CD8-positive, alpha-beta memory T cell (primary cell): ENCODE measurements around the gene PFN1. TPM values are rescaled to one million over a fixed set of nuclear protein-coding genes. Genes with fewer than 3 reads are reported as not detected.

Source experiments
- CTCF ChIA-PET: fragments of 350-600 bp; sonication (Branson Sonifier 250); formaldehyde crosslinking; loops from one replicate; lab custom pipeline; 2021; ENCODE audit warnings: antibody characterized with exemption; lab: Charles Lee
- POLR2A ChIA-PET: fragments of 350-600 bp; sonication (Branson Sonifier 250); formaldehyde crosslinking; loops from one replicate; lab custom pipeline; 2021; ENCODE audit warnings: antibody characterized with exemption; lab: Charles Lee
- DNase-seq, 5 donors: peaks; one replicate each; pipeline versions ENCODE4 v3.0.0 to v3.0.0-alpha.2; 2020 to 2022; ENCODE audit warnings: mixed read lengths in 1 of 5
- H3K27ac ChIP-seq: one replicate; pipeline ENCODE4 v1.7.0; 2013; ENCODE audit warnings: low read depth, mild to moderate bottlenecking, low read length, moderate library complexity
- H3K27me3 ChIP-seq: 2 replicates; pipeline ENCODE4 v1.7.0; 2013; ENCODE audit warnings: low read length, mild to moderate bottlenecking; ENCODE audit not compliant: insufficient read depth, poor library complexity, severe bottlenecking
- H3K36me3 ChIP-seq: 2 replicates; pipeline ENCODE4 v1.7.0; 2013; ENCODE audit warnings: mild to moderate bottlenecking, low read length, moderate library complexity; ENCODE audit not compliant: insufficient read depth
- H3K4me1 ChIP-seq: 2 replicates; pipeline ENCODE4 v1.7.0; 2013; ENCODE audit warnings: mild to moderate bottlenecking, low read length, moderate library complexity; ENCODE audit not compliant: insufficient read depth
- H3K4me3 ChIP-seq: 2 replicates; pipeline ENCODE4 v1.7.0; 2013; ENCODE audit warnings: mild to moderate bottlenecking, low read length
- H3K9me3 ChIP-seq: 2 replicates; pipeline ENCODE4 v1.7.0; 2013; ENCODE audit warnings: mild to moderate bottlenecking, low read length
- H3K27ac Mint-ChIP-seq, 8 donors: one replicate each; pipeline ENCODE4 v1.8.0; 2020 to 2021; ENCODE audit warnings: mixed read lengths in 8 of 8, mild to moderate bottlenecking in 6 of 8, inconsistent platforms in 3 of 8, moderate library complexity in 3 of 8
- H3K27me3 Mint-ChIP-seq, 2 donors: one replicate each; pipeline ENCODE4 v1.8.0; 2020 to 2021; ENCODE audit warnings: mixed read lengths in 2 of 2, mild to moderate bottlenecking in 1 of 2, moderate library complexity in 1 of 2
- H3K36me3 Mint-ChIP-seq, 3 donors: one replicate each; pipeline ENCODE4 v1.8.0; 2020 to 2021; ENCODE audit warnings: mixed read lengths in 3 of 3, inconsistent platforms in 1 of 3, mild to moderate bottlenecking in 1 of 3
- H3K4me1 Mint-ChIP-seq, 3 donors: one replicate each; pipeline ENCODE4 v1.8.0; 2020 to 2021; ENCODE audit warnings: mixed read lengths in 3 of 3, inconsistent platforms in 1 of 3, mild to moderate bottlenecking in 1 of 3
- H3K4me3 Mint-ChIP-seq, 7 donors: one replicate each; pipeline ENCODE4 v1.8.0; 2020 to 2021; ENCODE audit warnings: mixed read lengths in 7 of 7, mild to moderate bottlenecking in 6 of 7, moderate library complexity in 4 of 7, inconsistent platforms in 2 of 7
- H3K9me3 Mint-ChIP-seq, 5 donors: one replicate each; pipeline ENCODE4 v1.8.0; 2020 to 2022; ENCODE audit warnings: mixed read lengths in 5 of 5, mild to moderate bottlenecking in 3 of 5, moderate library complexity in 2 of 5, inconsistent platforms in 1 of 5
- polyA plus RNA-seq: library from polyadenylated mRNA; unstranded; fragments of 300-500 nt; fragmentation: Illumina TruSeq; gene quantifications from one replicate; pipeline ENCODE4 v1.2.3, GENCODE V29; 2021
- total RNA-seq, 2 experiments: library from RNA; stranded (reverse); gene quantifications; one replicate each; pipeline ENCODE4 v1.2.3, GENCODE V29; 2021

PFN1 gene
- total and polyA plus RNA-seq, 3 experiments from 2014 or later = 1,826 to 2,601 (median 1,841) TPM

DNA sequence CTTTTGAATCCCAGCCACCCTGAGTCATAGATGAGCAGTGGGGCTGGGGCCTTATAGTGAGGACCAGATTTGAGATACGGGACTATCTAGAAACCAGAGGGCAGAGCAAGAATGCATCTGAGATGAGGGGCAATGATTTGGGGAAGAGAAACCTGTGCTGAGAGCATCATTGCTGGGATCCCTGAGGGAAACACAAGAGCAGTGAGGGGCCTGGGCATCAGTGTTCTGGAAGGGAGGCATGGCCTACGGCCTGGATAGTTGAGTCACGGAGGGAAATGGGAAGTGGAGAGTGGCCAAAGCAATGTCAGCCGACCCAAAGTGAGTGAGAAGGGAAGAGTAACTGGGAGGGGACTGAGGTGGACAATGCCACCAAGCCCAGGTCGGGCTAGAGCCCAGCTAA lies 34.0 kb upstream of the PFN1 start:
- Mint-ChIP-seq H3K36me3 (peaks cover 5 to 72% (median 12%) of the 10 kb centered on the region in 3 donors), H3K9me3 (no peaks in the 10 kb centered on the region), H3K4me1 (peaks cover 20 to 33% (median 29%) of the 10 kb centered on the region in 3 donors), H3K27ac (peak overlapping the region in 2 of 8 donors; percentile 12 to 47), H3K27me3 (no peaks in the 10 kb centered on the region), H3K4me3 (no peak overlapping the region)
- H3K9me3 ChIP-seq = no peaks in the 10 kb centered on the region
- ChIA-PET POLR2A (no interaction called here), CTCF (interaction anchor here (1.0 to 1.5 kb wide), 2 partner anchors 73 to 80 kb away, joined by 4 to 5 read pairs; no protein-coding TSS in a partner anchor)
- no peaks in the 10 kb centered on the region for H3K27me3 ChIP-seq
- H3K4me1 ChIP-seq = peaks cover 22% of the 10 kb centered on the region
- H3K4me3 ChIP-seq = no peak overlapping the region
- H3K27ac ChIP-seq = no peak overlapping the region
- DNase-seq = no peak
- H3K36me3 ChIP-seq = peaks cover 32% of the 10 kb centered on the region

DNA sequence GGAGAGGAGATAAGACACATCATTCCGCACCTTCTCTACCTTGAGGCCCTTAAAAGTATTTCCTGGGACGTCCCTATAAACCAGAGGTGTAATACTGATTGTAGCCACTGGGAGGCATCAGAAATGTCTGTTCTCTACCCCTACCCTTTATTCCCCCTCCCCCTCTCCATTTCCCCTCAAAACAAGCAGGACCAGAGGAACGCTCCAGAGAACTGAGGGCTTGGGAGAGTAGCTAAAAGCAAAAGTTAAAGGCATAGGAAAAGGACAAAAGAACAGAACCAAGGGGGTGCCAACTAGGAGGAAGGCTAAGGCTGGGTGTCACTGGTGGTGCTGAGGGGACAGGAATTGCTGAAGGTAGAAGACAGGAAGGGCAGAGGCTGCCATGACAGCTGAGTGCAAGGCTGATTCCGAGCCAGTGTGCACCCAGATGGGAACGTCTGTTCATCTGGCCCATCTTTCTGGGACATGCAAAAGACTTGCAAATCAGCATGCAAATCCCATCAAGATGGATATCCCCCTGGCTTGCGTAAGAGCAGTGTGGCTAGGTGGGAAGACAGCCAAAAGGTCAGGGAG lies 32.4 kb upstream of the PFN1 start:
- Histone ChIP-seq H3K36me3 (peaks cover 40% of the 10 kb centered on the region), H3K9me3 (no peaks in the 10 kb centered on the region), H3K27ac (no peak overlapping the region), H3K4me3 (no peak overlapping the region), H3K27me3 (no peaks in the 10 kb centered on the region), H3K4me1 (peaks cover 11% of the 10 kb centered on the region)
- POLR2A ChIA-PET = interaction anchor here (0.6 to 2.1 kb wide), 2 partner anchors 17 to 91 kb away, joined by 3 to 7 read pairs; partner anchors contain the start of genes INCA1 and KIF1C
- peak overlapping the region in 1 of 7 donors; percentile 33 for H3K4me3 Mint-ChIP-seq
- CTCF ChIA-PET = interaction anchor here (0.7 to 3.1 kb wide), 19 partner anchors 9 to 105 kb away, joined by 3 to 19 read pairs (median 4); partner anchors contain the start of genes PFN1, RNF167, SLC25A11 and SLC52A1
- H3K9me3 Mint-ChIP-seq = no peaks in the 10 kb centered on the region
- H3K27ac Mint-ChIP-seq = peak overlapping the region; percentile 55 to 89 (median 78)
- DNase-seq = peak in 3 of 5 donors; percentile 26 to 59 (median 48)
- peaks cover 5 to 72% (median 14%) of the 10 kb centered on the region in 3 donors for H3K36me3 Mint-ChIP-seq
- no peaks in the 10 kb centered on the region for H3K27me3 Mint-ChIP-seq
- H3K4me1 Mint-ChIP-seq = peaks cover 12 to 21% (median 19%) of the 10 kb centered on the region in 3 donors

DNA sequence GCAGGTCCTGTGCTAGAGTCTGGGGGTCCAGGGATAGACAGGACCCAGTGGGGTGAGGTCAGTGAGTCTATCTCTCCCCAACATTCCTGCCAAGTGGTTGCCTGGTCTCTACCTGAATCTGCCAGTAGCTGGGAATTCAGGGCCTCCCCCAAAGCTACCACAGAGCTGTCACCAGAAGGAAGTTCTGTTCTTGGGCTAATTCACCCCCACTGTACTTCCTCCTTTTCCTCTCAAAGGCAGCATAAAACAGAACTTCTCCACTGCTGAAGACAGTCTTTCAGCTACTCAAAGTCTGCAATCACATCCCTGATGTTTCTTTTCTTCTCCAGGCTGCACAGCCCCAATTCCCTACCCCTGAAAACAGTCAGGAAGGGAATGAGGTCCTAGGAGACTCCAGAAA lies 30.4 kb upstream of the PFN1 start:
- ChIA-PET CTCF (interaction anchor here (1.1 to 3.1 kb wide), 5 partner anchors 11 to 84 kb away, joined by 3 to 19 read pairs (median 4); no protein-coding TSS in a partner anchor), POLR2A (no interaction called here)
- peaks cover 5 to 81% (median 19%) of the 10 kb centered on the region in 3 donors for H3K36me3 Mint-ChIP-seq
- peak overlapping the region in 1 of 7 donors; percentile 48 for H3K4me3 Mint-ChIP-seq
- Histone ChIP-seq H3K4me3 (no peak overlapping the region), H3K27ac (no peak overlapping the region), H3K4me1 (peaks cover 11% of the 10 kb centered on the region), H3K27me3 (no peaks in the 10 kb centered on the region), H3K36me3 (peaks cover 44% of the 10 kb centered on the region), H3K9me3 (no peaks in the 10 kb centered on the region)
- H3K4me1 Mint-ChIP-seq = peaks cover 10 to 15% (median 13%) of the 10 kb centered on the region in 3 donors
- no peaks in the 10 kb centered on the region for H3K9me3 Mint-ChIP-seq
- no peak for DNase-seq
- H3K27ac Mint-ChIP-seq = peak overlapping the region in 1 of 8 donors; percentile 81
- no peaks in the 10 kb centered on the region for H3K27me3 Mint-ChIP-seq

DNA sequence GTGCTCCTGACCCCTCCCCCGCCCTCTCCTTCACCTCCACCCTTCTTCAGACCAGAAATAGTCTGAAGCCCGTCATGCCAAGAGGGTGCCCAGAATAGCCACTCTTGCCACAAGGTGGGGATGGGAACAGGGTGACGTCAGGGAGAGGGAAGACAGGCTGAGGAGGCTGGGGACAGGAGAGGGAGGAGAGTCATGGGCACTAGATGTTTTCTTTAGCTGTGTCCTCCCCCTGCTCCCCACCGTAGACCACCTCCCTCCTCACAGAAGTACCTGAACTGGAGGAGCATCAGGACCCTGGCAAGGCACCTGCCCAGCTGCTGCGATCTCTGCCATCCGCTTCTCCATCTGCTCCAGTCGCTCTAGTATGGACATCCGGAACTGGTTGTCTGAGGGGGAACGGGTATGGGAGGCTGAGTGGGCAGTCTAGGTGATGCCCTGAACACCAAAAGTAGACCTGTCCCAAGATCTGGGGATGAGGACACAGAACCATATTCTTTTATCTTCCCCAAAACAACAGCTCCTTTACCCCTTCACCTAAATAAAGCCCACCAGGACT lies 25.9 kb upstream of the PFN1 start:
- DNase-seq = no peak
- CTCF ChIA-PET = interaction anchor here (0.9 kb wide), 1 partner anchor 89 kb away, joined by 3 read pairs; no protein-coding TSS in a partner anchor
- Mint-ChIP-seq H3K27ac (peak overlapping the region in 4 of 8 donors; percentile 1 to 70 (median 62)), H3K4me1 (peaks cover 4 to 10% (median 8%) of the 10 kb centered on the region in 3 donors), H3K27me3 (no peaks in the 10 kb centered on the region), H3K9me3 (no peaks in the 10 kb centered on the region), H3K4me3 (no peak overlapping the region), H3K36me3 (peaks cover 0 to 83% (median 13%) of the 10 kb centered on the region in 3 donors)
- Histone ChIP-seq H3K27me3 (no peaks in the 10 kb centered on the region), H3K9me3 (no peaks in the 10 kb centered on the region), H3K27ac (no peak overlapping the region), H3K36me3 (peaks cover 43% of the 10 kb centered on the region), H3K4me3 (no peak overlapping the region), H3K4me1 (peaks cover 3% of the 10 kb centered on the region)
- POLR2A ChIA-PET = no interaction called here

DNA sequence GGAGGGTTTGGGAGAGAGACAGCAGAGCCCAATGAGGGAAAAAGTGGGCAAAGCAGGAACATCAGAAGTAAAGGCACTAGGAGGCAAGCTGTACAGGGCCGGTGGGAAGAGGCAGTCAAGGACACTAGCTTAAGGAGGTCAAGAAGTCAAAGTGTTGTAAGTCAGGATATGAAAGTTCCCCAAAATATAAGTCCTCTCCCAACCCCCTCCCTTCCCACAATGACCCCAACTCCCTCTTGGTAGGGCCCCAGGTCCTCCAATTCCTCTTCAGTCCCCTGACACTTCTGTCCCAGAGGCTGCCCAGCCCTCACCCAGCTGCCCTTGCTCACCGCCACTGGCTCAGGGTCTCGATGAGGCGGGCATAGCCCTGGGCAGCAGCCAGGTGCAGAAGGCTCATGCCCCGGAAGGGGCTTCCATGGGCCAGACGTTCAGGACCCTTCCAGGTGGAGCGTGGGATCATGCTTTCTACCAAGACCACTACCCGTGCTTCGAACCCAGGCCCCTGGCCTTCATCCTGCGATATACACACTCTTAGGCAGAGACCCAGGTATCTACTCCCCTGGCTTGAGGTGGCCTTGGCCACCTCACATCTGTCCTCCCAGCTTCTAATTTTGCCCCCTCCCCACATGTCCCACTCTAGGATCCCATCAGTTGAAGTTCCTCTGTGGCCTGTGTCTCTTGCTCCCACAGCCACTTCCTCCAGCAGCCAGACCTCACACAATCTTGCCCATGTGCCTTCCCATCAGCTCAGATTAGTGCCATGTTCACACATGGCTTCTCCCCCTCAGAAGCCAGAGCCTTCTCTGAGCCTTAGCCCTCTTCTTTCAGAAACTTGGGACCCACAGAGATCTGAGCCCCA lies 25.2 kb upstream of the PFN1 start:
- H3K4me1 Mint-ChIP-seq = peaks cover 4 to 10% (median 8%) of the 10 kb centered on the region in 3 donors
- no peaks in the 10 kb centered on the region for H3K27me3 Mint-ChIP-seq
- H3K4me3 Mint-ChIP-seq = no peak overlapping the region
- DNase-seq = no peak
- H3K9me3 ChIP-seq = no peaks in the 10 kb centered on the region
- no peaks in the 10 kb centered on the region for H3K9me3 Mint-ChIP-seq
- no peaks in the 10 kb centered on the region for H3K27me3 ChIP-seq
- peaks cover 38% of the 10 kb centered on the region for H3K36me3 ChIP-seq
- no peak overlapping the region for H3K27ac ChIP-seq
- peaks cover 0 to 82% (median 13%) of the 10 kb centered on the region in 3 donors for H3K36me3 Mint-ChIP-seq
- ChIA-PET CTCF (interaction anchor here (0.9 kb wide), 1 partner anchor 64 kb away, joined by 3 read pairs; no protein-coding TSS in a partner anchor), POLR2A (no interaction called here)
- H3K4me3 ChIP-seq = no peak overlapping the region
- peaks cover 10% of the 10 kb centered on the region for H3K4me1 ChIP-seq
- H3K27ac Mint-ChIP-seq = peak overlapping the region in 5 of 8 donors; percentile 16 to 52 (median 30)

DNA sequence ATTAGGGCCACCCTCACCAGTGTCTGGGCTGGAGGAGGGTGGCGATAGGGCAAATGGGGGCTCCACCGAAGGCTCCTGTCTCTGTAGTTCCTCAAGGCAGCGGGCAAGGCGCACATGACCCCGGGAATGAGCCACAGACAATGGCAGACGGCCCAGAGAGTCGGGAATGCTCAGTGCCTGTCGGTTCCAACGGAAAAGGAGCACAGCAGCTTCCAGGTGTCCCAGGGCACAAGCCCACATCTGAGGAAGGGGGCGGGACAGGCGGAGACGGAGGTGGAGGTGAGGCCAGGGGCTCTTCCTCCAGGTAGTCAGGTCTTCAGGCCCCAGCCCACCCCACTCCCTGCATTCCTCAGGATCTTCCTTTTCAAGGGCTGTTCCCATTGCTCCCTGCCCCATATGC lies 24.4 kb upstream of the PFN1 start:
- peaks cover 0 to 75% (median 13%) of the 10 kb centered on the region in 3 donors for H3K36me3 Mint-ChIP-seq
- no peaks in the 10 kb centered on the region for H3K27me3 ChIP-seq
- peaks cover 4 to 10% (median 8%) of the 10 kb centered on the region in 3 donors for H3K4me1 Mint-ChIP-seq
- H3K4me3 ChIP-seq = no peak overlapping the region
- H3K27me3 Mint-ChIP-seq = no peaks in the 10 kb centered on the region
- no peaks in the 10 kb centered on the region for H3K9me3 Mint-ChIP-seq
- H3K4me1 ChIP-seq = peaks cover 12% of the 10 kb centered on the region
- peaks cover 31% of the 10 kb centered on the region for H3K36me3 ChIP-seq
- peak overlapping the region in 4 of 8 donors; percentile 16 to 52 (median 28) for H3K27ac Mint-ChIP-seq
- ChIA-PET CTCF (interaction anchor here (0.9 kb wide), 1 partner anchor 63 kb away, joined by 3 read pairs; no protein-coding TSS in a partner anchor), POLR2A (no interaction called here)
- DNase-seq = no peak
- no peak overlapping the region for H3K27ac ChIP-seq
- no peak overlapping the region for H3K4me3 Mint-ChIP-seq
- no peaks in the 10 kb centered on the region for H3K9me3 ChIP-seq

DNA sequence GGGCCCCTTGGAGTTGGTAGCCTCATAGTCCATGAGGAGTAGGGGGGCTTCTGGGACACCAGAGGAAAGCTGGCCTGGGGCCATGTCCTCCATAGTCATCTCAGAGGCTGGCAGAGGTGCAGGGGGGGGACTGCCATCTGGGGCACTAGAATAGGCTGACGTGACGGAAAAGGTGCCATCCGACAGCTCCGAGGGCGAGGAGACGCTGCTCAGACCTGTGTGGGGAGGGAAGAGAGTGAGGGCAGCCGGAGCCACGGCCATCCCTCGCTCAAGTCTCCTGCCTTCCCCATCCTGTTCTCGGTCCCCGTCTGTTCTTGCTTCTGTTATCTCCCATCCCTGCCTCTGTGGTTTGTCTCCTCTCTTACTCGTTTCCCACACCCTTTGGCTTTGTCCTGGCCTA lies 24.0 kb upstream of the PFN1 start:
- no peaks in the 10 kb centered on the region for H3K27me3 Mint-ChIP-seq
- Histone ChIP-seq H3K27me3 (no peaks in the 10 kb centered on the region), H3K36me3 (peaks cover 26% of the 10 kb centered on the region), H3K27ac (no peak overlapping the region), H3K9me3 (no peaks in the 10 kb centered on the region), H3K4me1 (peaks cover 12% of the 10 kb centered on the region), H3K4me3 (no peak overlapping the region)
- peak overlapping the region in 2 of 8 donors; percentile 18 to 94 for H3K27ac Mint-ChIP-seq
- POLR2A ChIA-PET = interaction anchor here (0.7 kb wide), 1 partner anchor 21 kb away, joined by 3 read pairs; the partner anchor contains the start of gene ENO3
- CTCF ChIA-PET = no interaction called here
- no peak overlapping the region for H3K4me3 Mint-ChIP-seq
- peaks cover 0 to 70% (median 13%) of the 10 kb centered on the region in 3 donors for H3K36me3 Mint-ChIP-seq
- no peaks in the 10 kb centered on the region for H3K9me3 Mint-ChIP-seq
- H3K4me1 Mint-ChIP-seq = peaks cover 4 to 10% (median 8%) of the 10 kb centered on the region in 3 donors
- DNase-seq = no peak
